ENCODE data around the gene LRRC56. TPM values are rescaled to one million over a fixed set of nuclear protein-coding genes. Genes with fewer than 3 reads are reported as not detected.

Gene LRRC56
- total RNA-seq, 6 experiments from 2014 or later, result 0.23 to 0.83 (median 0.55) TPM

GRCh38 chr11:532986-533585 is 4.2 kb upstream of the LRRC56 start:
- no peaks in the 10 kb centered on the region for H3K36me3 Mint-ChIP-seq (ENCODE audit: low read depth)
- no peak for DNase-seq
- H3K27me3 Mint-ChIP-seq (ENCODE audit: insufficient read depth), result peaks cover 2% of the 10 kb centered on the region
- no peaks in the 10 kb centered on the region for H3K4me1 Mint-ChIP-seq (ENCODE audit: low read depth)
- H3K27ac Mint-ChIP-seq, result no peak overlapping the region
- no peaks in the 10 kb centered on the region for H3K9me3 Mint-ChIP-seq
- H3K4me3 Mint-ChIP-seq, result no peak overlapping the region
- TF ChIP-seq CTCF (IDR thresholded peaks at IDR 0.05), result no peak

GRCh38 chr11:533586-534395 is 3.5 kb upstream of the LRRC56 start:
- no peaks in the 10 kb centered on the region for H3K9me3 Mint-ChIP-seq
- H3K4me3 Mint-ChIP-seq, result peak overlapping the region; percentile 79
- H3K27me3 Mint-ChIP-seq (ENCODE audit: insufficient read depth), result peaks cover 2% of the 10 kb centered on the region
- no peaks in the 10 kb centered on the region for H3K4me1 Mint-ChIP-seq (ENCODE audit: low read depth)
- H3K36me3 Mint-ChIP-seq (ENCODE audit: low read depth), result no peaks in the 10 kb centered on the region
- TF ChIP-seq CTCF (IDR thresholded peaks at IDR 0.05), result no peak
- no peak for DNase-seq
- no peak overlapping the region for H3K27ac Mint-ChIP-seq

- Mint-ChIP-seq H3K9me3 (no peaks in the 10 kb centered on the region), H3K4me3 (peak overlapping the region; percentile 79), H3K4me1 (ENCODE audit: low read depth) (no peaks in the 10 kb centered on the region), H3K27me3 (ENCODE audit: insufficient read depth) (peaks cover 2% of the 10 kb centered on the region), H3K36me3 (ENCODE audit: low read depth) (no peaks in the 10 kb centered on the region), H3K27ac (peak overlapping the region; percentile 26; the same call in 1 of the 2 replicates)
- TF ChIP-seq CTCF (IDR thresholded peaks at IDR 0.05), result peak; percentile 9; the same call in 1 of the 2 replicates
- no peak for DNase-seq
Measured at GRCh38 chr11:534396-535209, 2.7 kb upstream of the LRRC56 start.

GRCh38 chr11:535210-535518 is 2.2 kb upstream of the LRRC56 start:
- H3K27ac Mint-ChIP-seq, result no peak overlapping the region
- no peak for DNase-seq
- peaks cover 2% of the 10 kb centered on the region for H3K27me3 Mint-ChIP-seq (ENCODE audit: insufficient read depth)
- no peaks in the 10 kb centered on the region for H3K9me3 Mint-ChIP-seq
- H3K36me3 Mint-ChIP-seq (ENCODE audit: low read depth), result no peaks in the 10 kb centered on the region
- no peak for TF ChIP-seq CTCF (IDR thresholded peaks at IDR 0.05)
- H3K4me3 Mint-ChIP-seq, result no peak overlapping the region
- H3K4me1 Mint-ChIP-seq (ENCODE audit: low read depth), result no peaks in the 10 kb centered on the region

GRCh38 chr11:535519-536454 is 1.5 kb upstream of the LRRC56 start, which contains the start of gene HRAS:
Gene HRAS (minus strand): TSS chr11:535576.
- no peaks in the 10 kb centered on the region for H3K36me3 Mint-ChIP-seq (ENCODE audit: low read depth)

More at GRCh38 chr11:535519-536454, 1.5 kb upstream of the LRRC56 start, which contains the start of gene HRAS:
- no peak for TF ChIP-seq CTCF (IDR thresholded peaks at IDR 0.05)
- Mint-ChIP-seq H3K4me1 (ENCODE audit: low read depth) (no peaks in the 10 kb centered on the region), H3K9me3 (no peaks in the 10 kb centered on the region), H3K27ac (peak within 1 kb of the TSS; percentile 89), H3K4me3 (peak within 1 kb of the TSS; percentile 89), H3K27me3 (ENCODE audit: insufficient read depth) (peaks cover 2% of the 10 kb centered on the region)
- DNase-seq, result peak; percentile 89

All from HFFc6 (cell line).